ENCODE measurements around the gene CHCHD6. TPM values are rescaled to one million over a fixed set of nuclear protein-coding genes. Genes with fewer than 3 reads are reported as not detected.

The CHCHD6 gene
- total RNA-seq, 1 donor from 2014 or later = 17.6 TPM

DNA sequence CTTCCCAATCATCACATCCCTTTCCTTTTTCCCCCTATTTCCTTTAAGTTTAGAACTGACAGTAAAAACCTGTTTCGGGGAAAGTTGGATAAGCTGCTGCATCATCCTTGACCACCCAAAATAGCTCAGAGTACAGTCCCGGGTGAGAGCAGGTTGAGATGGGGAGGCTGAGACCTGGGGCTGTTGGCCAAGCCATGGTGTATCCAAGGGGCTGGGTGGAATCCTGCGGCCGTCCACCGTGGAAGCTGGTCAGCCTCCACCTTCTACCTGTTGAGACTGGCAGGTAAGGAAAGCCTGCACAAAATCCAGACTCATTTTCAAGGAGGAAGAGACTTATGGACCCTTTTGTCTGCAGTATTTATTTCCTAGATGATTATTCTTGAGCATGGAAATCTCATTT lies 150.6 kb downstream of the CHCHD6 start:
- no peak for DNase-seq (ENCODE audit: extremely low read depth, low read depth, low spot score)

- DNase-seq (ENCODE audit: extremely low read depth, low read depth, low spot score) = no peak
These were observed 151.3 kb downstream of the CHCHD6 start for GRCh38 chr3:126855374-126855773.

- no peak for DNase-seq (ENCODE audit: extremely low read depth, low read depth, low spot score)
These were observed 153.9 kb downstream of the CHCHD6 start for GRCh38 chr3:126857928-126858327.

DNA sequence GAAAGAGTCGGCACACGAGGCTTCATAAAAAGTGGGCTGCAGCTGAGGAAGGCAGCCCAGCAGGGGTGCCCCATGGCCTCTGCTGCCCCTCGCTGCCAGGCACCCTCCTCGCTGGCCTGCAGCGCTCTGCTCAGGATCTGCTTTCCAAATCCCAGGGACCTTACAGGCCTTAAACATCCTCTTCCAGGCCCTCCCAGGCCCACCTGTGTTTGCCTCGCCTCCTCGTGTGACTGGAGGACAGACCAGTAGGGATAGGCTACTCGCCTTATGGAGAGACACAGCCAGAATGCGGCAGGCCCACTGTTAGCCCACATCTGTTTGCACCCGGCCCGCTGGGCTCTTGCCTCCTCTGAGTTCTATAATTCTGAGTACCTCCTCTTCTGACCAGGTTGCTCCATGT lies 154.4 kb downstream of the CHCHD6 start:
- no peak for DNase-seq (ENCODE audit: extremely low read depth, low read depth, low spot score)

DNA sequence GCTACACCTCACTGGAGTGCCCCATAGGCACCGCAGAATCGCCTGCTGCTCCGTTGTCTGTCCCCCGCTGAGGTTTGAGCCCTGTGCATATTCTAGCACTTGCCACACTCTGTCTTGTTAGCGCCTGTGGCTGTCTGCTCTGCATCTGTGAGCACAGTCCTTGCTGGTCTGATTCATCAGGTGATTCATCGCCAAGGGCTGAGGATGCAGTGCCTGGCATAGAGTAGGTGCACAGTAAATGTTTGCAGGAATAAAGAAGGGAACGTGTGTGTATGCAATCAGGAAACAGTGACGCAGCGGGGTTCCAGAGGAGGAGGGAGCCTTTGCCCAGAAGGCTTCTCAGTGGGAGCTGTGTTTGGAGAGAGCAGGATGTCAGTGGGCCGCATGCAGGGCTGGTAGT lies 154.8 kb downstream of the CHCHD6 start:
- DNase-seq (ENCODE audit: extremely low read depth, low read depth, low spot score) = no peak

DNA sequence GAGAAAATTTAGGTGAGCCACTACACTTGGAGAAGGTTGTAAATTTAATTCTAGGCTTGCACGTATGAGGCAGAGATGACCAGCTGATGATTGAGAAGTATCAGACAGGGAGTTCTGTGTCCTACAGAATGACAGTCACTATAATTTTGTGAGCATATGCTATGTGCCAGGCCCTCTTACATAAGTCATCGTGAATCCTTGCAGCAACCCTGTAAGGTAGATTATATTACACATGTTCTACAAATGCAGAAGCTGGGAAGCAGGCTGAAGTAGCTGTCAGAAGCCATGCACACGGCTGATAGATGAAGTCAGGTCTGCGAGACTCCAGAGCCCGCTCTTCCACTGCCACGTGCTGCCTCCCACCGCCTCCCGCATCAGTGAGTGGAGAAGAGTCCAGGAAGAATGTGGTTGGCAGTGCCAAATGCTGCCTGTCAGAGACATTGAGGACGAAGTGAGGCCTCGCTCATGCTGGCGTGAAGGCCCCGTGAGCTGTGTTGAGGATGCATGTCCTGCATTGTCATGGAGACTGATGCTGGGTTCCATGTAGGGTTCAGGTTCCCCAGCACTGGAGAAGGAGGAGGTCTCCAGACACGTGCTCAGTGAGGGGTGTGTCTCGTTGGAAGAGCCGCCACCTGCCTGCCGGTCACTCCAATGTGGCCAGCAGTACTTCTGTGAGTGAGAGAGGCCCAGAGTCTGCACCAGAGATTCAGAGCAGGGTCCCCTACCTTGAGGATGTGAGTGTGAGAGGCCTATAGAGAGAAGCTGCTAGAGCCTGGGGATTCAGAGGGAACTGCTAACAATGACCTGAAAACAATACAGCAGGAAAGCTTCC lies 155.6 kb downstream of the CHCHD6 start:
- DNase-seq (ENCODE audit: extremely low read depth, low read depth, low spot score) = no peak

DNA sequence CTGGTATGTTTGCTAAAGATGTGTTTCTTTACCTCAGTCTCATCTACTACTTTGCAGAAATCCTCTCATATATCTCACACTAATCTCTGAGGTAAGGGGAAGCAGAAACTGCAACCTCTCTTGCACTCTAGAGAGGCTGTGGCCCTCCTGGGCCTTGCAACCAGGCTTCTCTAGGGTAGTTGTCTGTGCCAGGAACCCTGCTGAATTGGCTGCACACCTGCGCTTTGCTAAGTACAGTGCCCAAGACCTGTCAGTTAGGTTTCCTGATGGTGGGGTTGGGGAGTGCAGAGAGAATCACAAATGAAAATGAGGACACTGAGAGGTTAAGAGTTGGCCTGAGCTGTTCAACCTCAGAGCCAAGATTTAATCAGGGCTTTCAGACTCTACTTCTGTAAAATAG lies 161.7 kb downstream of the CHCHD6 start:
- DNase-seq (ENCODE audit: extremely low read depth, low read depth, low spot score) = no peak

- DNase-seq (ENCODE audit: extremely low read depth, low read depth, low spot score) = no peak
These were observed 162.2 kb downstream of the CHCHD6 start for GRCh38 chr3:126866175-126866759.

DNA sequence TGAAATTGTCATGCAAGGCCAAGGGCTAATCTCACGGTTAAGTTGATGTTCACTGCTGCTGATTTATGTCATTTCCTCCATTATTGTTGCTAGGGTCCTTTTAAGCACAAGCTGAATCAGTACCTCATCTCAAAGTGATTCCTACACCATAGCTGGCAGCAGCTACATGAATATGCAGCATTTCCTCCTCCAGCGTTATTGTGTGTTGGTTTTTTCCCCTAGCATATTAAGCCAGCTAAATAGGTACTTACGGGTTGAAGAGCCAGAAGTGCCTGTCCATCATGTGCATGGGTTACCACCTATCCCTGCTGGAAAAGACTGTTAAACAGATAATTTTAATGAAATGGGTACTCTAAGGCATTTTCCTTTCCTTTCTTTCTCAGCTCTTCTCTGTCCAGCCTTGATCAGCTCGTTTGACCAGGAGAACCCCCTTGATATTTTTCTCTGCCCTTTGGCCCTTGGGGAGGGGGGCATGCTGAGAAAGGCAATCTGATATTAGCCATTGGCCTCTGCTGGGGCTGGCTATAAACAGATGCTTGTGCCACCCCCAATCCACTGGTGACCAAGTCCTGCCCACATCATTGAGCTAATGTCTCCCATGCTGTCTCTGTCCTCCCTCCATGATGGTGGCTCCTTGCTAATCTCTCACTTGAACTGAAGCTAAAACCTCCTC lies 163.3 kb downstream of the CHCHD6 start:
- no peak for DNase-seq (ENCODE audit: extremely low read depth, low read depth, low spot score)

DNA sequence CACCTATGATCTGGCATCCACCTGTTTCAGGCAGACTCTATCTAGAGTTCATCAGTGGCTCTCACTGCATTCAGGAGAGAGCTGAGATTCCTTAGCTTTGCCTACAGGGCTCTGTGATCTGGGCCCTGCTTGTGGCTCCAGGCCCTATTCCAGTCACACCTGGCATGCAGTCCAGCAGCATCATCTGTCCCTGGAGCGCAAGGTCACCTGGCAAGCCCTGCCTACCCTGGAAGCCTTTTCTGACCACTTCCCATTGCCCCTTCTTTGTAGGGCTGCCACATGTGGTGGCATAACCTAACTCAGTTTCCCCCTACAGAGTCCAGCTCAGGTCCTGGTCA lies 163.8 kb downstream of the CHCHD6 start:
- DNase-seq (ENCODE audit: extremely low read depth, low read depth, low spot score) = no peak

DNA sequence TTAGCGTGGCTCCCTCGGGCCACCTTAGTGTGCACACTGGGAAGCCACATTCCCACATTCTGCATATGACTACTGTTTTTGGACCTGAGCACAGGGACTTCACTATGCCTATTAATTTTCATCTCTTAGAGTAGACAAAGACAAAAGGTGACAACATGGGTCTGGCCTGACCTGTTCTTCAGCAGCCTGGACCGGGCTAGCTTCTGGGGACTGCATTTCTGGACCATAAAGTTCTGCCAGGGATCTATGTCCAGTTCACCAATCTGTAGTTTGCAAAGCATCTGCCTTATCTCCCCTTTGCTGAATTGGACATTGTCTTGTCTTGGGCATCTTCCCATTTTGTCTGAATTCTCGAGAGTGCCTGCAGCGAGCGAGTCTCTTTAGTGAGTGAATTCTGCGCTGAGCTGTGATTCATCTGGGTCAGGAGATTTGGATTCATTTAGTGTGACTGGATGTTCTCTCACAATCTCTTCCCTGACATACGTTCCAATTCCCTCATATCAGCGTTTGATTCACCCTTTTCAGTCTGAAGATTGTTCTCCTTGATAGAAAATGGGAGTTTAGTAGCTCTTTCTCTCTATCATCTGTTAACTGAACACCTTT lies 166.7 kb downstream of the CHCHD6 start:
- no peak for DNase-seq (ENCODE audit: extremely low read depth, low read depth, low spot score)

GRCh38 chr3:126872701-126873342 lies 168.8 kb downstream of the CHCHD6 start:
- no peak for DNase-seq (ENCODE audit: extremely low read depth, low read depth, low spot score)

DNA sequence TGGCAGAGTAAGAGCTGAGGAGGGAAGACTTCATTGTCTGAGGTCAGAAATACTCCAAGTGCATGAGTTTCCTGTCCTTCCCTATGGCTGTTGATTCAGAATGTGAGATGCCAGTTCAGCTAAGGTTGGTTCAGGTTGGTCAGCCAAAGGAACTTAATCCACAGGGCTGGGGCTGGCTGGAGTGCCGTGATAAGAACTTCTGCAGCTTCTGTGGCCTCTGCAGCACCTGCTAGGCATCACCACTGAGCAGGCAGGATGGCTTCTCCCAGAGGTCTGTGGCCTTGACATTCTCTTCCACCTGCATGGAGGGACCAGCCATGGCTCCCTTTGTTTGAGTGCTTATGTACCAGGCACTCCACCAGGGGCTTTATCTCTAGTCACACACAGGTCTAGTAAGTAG lies 169.4 kb downstream of the CHCHD6 start:
- no peak for DNase-seq (ENCODE audit: extremely low read depth, low read depth, low spot score)

DNA sequence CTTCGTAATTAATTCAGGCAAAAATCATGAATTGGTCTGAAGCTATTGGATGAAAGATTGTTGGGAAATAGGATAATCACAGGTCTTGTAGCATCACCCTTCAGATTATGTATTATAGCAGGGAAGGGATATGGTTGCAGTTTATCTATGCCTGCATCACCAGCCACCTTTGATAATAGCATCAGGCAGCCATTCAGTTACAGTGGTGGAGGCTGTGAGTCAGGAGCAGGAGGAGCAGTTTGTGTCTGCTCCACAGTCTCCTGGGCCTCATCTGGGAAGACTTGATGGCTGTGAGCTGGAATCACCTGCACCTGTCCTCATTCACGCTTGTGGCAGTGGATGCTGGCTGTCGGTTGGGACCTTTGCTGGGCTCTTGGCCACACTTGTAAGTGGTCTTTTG lies 174.6 kb downstream of the CHCHD6 start:
- no peak for DNase-seq (ENCODE audit: extremely low read depth, low read depth, low spot score)

- no peak for DNase-seq (ENCODE audit: extremely low read depth, low read depth, low spot score)
These were observed 176.9 kb downstream of the CHCHD6 start for GRCh38 chr3:126880901-126881300.

- no peak for DNase-seq (ENCODE audit: extremely low read depth, low read depth, low spot score)
These were observed 177.8 kb downstream of the CHCHD6 start for GRCh38 chr3:126881861-126882260.

DNA sequence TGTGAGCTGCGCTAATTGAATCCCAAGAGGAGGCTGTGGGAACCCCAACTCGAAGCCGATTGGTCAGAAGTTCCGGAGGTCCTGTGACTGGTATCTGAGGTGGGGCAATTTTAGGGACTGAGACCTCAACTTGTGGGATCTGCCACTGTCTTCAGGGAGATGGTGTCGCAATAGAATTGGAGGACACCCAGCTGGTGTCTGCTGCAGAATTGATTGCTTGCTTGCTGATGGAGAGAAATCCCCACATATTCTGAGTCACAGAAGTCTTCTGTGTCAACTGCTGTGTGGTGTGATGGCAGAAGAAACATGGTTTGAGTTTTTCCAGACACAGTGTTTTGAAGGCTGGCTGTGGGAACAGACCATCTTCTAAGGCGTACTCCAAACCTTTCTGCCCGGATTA lies 179.2 kb downstream of the CHCHD6 start:
- DNase-seq (ENCODE audit: extremely low read depth, low read depth, low spot score) = no peak

- no peak for DNase-seq (ENCODE audit: extremely low read depth, low read depth, low spot score)
These were observed 181.4 kb downstream of the CHCHD6 start for GRCh38 chr3:126885425-126885824.

DNA sequence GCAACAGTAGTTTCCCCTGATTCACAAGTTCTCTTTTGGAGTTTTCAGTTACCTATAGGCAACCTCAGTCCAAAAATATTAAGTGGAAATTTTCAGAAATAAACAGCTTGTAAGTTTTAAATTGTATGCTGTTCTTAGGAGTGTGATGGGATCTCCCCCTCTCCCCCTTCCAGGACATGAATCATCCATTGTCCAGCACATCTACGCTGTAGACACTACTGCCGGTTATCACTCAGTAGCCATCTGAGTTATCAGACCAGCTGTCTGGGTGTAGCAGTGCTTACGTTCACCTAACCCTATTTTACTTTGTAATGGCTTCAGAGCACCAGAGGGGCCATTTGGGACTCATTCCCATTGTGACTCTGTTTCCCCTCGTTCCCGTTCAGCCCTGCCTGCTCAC lies 182.2 kb downstream of the CHCHD6 start:
- peak; percentile 12 for DNase-seq (ENCODE audit: extremely low read depth, low read depth, low spot score)

- DNase-seq (ENCODE audit: extremely low read depth, low read depth, low spot score) = no peak
These were observed 183.6 kb downstream of the CHCHD6 start for GRCh38 chr3:126887686-126888085.

- no peak for DNase-seq (ENCODE audit: extremely low read depth, low read depth, low spot score)
These were observed 184.2 kb downstream of the CHCHD6 start for GRCh38 chr3:126888186-126888760.
